ENCODE results near the gene ERICH4.

The ERICH4 gene

GRCh38 chr19:41435936-41436673 is 6.9 kb upstream of the ERICH4 start:
- H3K4me3 ChIP-seq (replicated peaks; ENCODE audit: low read depth, low read length): no peak overlapping the region
- DNase-seq (ENCODE audit: low read depth): no peak
- TF ChIP-seq CTCF (IDR thresholded peaks at IDR 0.05; ENCODE audit: low read length, missing control alignments): no peak

- no peak for DNase-seq (ENCODE audit: low read depth)
- no peak for TF ChIP-seq CTCF (IDR thresholded peaks at IDR 0.05; ENCODE audit: low read length, missing control alignments)
- no peak overlapping the region for H3K4me3 ChIP-seq (replicated peaks; ENCODE audit: low read depth, low read length)
Measured at GRCh38 chr19:41436674-41436951, 6.3 kb upstream of the ERICH4 start.

GRCh38 chr19:41437944-41438574 is 4.9 kb upstream of the ERICH4 start:
- TF ChIP-seq CTCF (IDR thresholded peaks at IDR 0.05; ENCODE audit: low read length, missing control alignments): no peak
- no peak overlapping the region for H3K4me3 ChIP-seq (replicated peaks; ENCODE audit: low read depth, low read length)
- no peak for DNase-seq (ENCODE audit: low read depth)

GRCh38 chr19:41439441-41440222 is 3.3 kb upstream of the ERICH4 start, which contains the start of gene DMAC2:
TSS of gene DMAC2 (minus strand) at chr19:41439912. CDS start at chr19:41439899, 13 bp downstream.
- TF ChIP-seq CTCF (IDR thresholded peaks at IDR 0.05; ENCODE audit: low read length, missing control alignments): peak; percentile 49
- DNase-seq (ENCODE audit: low read depth): peak; percentile 98

GRCh38 chr19:41441321-41441945 is 1.5 kb upstream of the ERICH4 start:
- H3K4me3 ChIP-seq (replicated peaks; ENCODE audit: low read depth, low read length): no peak overlapping the region
- DNase-seq (ENCODE audit: low read depth): no peak
- TF ChIP-seq CTCF (IDR thresholded peaks at IDR 0.05; ENCODE audit: low read length, missing control alignments): no peak

More at GRCh38 chr19:41439441-41440222, 3.3 kb upstream of the ERICH4 start, which contains the start of gene DMAC2:
- H3K4me3 ChIP-seq (replicated peaks; ENCODE audit: low read depth, low read length): peak within 1 kb of the TSS; percentile 99

- no peak overlapping the region for H3K4me3 ChIP-seq (replicated peaks; ENCODE audit: low read depth, low read length)
- DNase-seq (ENCODE audit: low read depth): no peak
- TF ChIP-seq CTCF (IDR thresholded peaks at IDR 0.05; ENCODE audit: low read length, missing control alignments): no peak
Measured at GRCh38 chr19:41443813-41444455, 978 bp downstream of the ERICH4 start.

All from fibroblast of pulmonary artery (primary cell).